HG03558 (cell line): ENCODE measurements around the gene PRKAR1B.
"Not testable (repeated sequence)": the region's sequence is repeated elsewhere in the genome, so short reads cannot be mapped to it uniquely, and the experiment has no call there.

Experiments used
- ATAC-seq: cut with Tn5 transposase; IDR thresholded peaks from one replicate; pipeline ENCODE4 v1.9.1; 2021; ENCODE audit warnings: moderate number of reproducible peaks; ENCODE audit not compliant: unreplicated experiment; ENCODE audit errors: extremely low read depth

PRKAR1B gene

DNA sequence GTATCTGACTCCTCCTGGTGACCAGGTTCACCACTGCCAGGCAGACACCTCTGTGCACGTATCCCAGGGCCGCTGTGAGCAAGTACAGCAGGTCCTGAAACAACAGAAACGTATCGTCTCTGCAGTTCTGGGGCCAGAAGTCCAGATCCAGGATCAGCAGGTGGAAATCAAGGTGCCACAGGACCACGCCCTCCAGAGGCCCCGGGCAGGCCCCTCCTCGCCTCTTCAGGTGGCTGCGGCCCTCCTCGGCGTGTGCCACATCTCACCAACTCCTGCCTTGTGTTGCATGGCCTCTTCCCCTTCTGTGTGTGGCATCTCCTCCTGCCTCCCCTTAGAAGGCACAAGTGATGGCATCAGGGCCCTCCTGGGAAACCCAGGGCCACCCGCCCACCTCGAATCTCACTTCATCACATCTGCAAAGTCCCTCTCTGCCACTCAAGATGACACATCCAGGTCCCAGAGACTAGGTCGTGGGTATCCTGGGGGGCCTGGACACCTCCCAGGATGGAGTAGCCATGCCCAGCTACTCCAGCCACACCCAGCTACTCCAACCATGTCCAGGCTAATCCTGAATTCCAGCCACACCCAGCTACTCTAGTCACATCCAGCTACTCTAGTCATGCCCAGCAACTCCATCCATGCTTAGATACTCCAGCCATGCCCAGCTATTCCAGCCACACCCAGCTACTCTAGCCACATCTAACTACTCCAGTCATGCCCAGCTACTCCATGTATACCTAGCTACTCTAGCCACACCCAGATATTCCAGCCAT is 53.2 kb downstream of the PRKAR1B start:
- ATAC-seq: no peak

DNA sequence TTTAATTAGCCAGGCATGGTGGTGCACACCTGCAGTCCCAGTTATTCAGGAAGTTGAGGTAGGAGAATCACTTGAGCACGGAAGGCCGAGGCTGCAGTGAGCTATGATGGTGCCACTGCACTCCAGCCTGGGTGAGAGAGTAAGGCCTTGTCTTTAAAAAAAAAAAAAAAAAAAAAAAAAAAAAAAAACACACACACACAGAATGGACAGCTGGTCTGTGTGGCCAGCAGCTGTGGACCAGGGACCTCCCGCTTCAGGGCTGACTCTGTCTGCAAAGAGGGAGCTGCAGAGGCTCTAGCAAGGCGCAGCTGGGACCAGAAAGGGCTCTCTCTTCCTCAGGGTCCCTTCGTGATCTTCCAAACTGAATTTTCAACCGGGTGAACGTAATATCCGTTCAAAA is 54.2 kb downstream of the PRKAR1B start:
- ATAC-seq: no peak

DNA sequence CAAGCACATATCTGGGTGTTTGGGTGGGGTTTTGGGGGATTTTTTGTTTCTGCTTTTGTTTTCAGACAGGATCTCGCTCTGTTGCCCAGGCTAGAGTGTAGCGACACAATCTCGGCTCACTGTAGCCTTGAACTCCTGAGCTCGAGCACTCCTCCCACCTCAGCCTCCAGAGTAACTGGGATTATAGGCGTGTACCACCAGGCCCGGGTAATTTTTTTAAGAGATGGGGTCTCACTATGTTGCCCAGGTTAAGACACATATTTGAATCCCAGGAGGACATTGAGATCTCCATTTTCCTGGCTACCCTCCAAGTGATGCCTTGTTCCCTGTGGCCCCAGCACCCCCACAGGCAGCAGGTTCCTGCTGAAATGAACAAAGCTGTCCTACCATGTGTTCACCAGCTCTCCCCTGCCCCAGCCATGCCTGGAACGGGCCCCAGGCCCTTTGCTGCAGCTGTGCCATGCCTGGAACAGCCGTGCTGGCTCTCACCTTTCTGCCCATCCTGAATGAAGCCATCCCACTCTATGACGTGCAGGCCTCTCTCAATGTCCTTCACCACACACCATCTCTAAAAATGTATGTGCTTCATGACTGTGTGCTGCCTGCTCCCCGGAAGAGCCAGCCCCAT is 55.6 kb downstream of the PRKAR1B start:
- ATAC-seq: no peak

DNA sequence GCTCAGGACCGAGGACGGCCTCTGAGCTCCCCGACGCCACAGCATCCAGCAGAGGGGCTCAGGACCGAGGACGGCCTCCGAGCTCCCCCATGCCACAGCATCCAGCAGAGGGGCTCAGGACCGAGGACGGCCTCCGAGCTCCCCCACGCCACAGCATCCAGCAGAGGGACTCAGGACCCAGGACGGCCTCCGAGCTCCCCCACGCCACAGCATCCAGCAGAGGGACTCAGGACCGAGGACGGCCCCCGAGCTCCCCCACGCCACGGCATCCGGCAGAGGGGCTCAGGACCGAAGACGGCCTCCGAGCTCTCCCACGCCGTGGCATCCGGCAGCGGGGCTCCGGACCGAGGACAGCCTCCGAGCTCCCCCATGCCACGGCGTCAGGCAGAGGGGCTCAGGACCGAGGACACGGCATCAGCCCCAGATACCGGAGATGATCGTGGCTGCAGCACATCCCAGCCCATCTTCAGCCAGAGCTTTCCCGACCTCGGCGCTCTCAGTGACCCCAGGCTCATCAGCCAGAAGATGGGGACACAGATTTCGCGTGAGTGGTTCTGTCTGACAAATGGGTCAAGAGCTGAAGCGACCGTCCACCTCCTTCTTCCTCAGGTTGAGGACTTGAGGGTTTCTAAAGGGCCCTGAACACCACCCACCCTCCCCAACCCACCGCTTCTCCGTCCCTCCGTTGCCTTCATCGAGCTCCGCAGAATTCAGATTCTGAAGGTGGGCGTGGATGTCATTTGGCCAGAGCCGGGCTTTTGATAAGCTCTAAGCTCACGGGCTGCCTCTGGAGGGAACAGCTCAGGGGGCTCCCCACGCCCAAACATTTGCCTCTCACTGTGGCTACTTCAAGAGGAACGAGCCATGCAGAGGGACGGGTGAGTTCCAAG is 56.3 kb downstream of the PRKAR1B start:
- ATAC-seq: no peak

DNA sequence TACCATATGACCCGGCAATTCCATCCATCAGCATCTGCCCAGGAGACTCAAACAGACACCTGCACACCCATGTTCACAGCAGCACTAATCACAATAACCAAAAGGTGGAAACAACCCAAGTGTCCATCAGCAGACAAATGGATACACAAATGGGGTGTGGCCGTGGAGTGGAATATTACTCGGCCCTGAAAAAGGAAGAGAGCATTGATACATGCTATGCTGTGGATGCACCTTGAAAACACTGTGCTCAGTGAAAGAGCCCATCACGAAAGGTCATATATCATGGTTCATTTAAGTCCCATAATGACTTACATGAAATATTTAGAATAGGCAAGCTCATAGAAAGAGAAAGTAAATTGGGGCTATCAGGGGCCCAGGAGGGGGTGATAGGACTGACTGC is 58.1 kb downstream of the PRKAR1B start:
- ATAC-seq: no peak

DNA sequence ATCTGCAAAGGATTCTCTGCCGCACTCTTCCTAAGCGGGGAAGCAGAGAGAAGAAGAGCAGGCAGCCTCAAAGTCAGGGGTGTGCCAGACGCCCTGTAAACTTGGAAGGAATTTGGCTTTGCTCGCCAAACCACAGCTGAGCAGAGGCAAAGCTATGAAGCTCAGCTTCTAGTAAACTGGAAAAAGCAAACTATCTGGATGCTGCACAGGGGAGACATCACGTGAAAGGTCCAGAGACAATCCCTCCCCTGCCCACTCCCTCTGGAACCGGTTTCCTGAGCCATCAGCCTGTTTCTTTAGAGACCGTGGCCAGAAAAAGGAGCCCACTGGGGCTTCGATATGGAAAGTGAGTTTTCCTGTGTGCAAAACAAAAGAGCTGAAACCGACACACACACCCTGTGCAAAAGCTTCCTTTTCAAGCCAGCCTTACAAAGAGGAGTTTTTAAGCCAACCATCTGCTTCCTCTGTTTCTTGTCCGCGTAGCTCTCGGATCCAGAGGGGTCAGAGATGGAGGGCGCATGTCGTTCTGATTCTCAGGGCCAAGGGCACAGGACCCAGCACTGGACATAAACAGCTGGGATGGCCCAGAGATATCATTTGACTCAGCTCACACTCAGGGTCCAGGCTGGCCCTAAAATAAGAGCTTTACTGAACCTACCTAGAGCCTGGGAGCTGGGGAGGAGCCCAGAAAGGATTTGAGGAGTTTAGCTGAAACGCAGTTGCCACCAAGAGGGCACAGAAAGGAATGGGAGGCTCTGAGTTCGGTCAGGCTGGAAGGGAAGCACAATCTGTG is 58.7 kb downstream of the PRKAR1B start:
- no peak for ATAC-seq

DNA sequence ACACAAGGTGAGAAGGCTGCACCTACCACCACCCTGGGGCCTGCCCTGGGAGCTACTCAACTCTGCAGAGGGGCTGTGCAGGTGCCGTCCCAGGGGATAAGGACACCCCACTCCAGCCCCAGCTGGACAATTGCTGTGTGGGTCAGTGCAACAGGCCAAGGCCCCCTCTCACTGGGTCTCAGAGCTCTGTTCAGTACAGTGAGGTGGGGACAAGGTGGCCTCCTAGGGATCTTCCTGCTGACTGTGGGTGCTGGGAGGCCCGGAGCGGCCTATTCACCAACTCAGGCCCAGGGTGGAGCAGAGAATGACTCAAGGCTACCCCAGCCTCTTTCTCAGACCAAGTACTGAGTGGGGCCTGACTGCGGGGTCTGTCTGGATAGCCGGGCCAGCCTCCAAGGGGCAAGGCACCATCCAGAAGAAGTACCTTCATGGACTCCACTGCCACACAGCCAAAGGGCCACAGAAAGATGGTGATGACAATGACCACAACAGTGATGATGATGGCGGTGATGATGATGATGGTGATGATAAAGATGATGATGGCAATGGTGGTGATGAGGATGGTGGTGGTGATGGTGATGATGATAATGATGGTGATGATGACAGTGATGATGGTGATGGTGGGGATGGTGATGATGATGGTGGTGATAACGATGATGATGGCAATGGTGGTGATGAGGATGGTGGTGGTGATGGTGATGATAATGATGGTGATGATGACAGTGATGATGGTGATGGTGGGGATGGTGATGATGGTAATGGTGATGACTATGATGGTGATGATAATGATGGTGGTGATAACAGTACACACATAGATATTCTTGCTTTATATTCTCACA is 60.4 kb downstream of the PRKAR1B start:
- ATAC-seq: no peak

DNA sequence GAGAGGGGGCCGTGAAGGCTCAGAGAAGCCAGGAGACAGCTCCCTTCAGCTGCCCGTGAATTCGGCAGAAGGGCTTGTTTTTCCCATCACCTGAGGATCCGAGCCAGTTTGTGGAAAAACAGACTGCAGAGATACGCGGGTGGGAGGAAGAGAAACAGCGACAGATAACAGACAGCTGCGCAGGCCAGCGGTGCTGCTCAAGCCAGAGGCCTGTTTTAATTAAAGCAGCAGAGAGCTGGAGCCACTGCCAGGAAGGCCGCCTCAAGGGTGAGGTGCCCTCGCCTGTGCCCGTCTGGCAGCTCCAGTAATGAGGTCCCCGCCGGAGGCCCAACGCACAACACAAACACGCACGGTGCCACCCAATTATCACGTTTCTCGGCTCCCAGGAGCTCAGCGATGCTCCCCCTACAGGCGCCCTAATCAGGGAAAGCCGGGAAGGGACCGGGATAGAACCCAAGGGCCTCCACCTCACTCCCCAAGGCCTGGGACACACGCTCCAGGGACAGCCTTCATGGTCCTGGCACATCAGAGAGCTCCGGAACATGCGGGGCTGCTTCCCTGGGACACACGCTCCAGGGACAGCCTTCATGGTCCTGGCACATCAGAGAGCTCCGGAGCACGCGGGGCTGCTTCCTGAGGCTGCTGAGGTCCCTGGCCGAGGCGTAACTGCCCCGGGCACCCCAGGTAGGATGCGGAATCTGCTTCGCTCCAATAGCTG is 61.2 kb downstream of the PRKAR1B start:
- ATAC-seq: no peak

DNA sequence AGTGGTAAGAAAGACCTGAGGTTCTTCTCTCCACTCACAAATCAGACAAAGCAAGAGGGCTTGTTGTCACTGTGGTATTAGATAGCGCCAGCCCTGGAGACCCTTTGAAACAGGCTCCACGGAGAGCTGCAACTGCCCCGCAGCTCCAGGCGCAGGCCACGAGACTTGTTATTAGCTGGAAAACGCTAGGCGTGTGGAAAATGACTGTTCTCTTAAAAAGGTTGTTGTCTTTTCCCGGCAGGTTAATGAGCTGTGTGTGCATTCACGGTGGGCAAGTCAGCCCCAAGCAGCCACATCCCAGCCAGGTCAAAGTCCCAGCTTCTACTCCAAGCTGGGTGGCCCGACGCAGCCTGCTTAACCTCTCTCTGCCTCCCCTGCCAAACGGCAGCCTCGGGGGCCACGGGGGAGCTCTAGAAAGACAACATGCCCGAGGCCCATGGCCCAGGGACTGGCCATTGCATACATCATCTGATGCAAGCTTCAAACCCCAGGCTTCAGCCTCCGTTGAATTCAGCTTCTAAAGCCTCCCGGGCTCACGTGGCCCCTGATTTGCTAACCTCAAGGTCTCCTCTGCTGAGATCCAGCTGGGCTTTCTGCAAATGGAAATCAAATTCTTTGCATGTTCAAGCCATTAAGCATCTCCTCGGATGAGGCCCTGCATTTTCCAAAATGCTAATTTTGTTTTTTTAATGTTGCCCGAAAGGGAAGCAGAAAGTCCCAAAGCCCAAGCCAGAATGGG is 61.9 kb downstream of the PRKAR1B start:
- no peak for ATAC-seq

DNA sequence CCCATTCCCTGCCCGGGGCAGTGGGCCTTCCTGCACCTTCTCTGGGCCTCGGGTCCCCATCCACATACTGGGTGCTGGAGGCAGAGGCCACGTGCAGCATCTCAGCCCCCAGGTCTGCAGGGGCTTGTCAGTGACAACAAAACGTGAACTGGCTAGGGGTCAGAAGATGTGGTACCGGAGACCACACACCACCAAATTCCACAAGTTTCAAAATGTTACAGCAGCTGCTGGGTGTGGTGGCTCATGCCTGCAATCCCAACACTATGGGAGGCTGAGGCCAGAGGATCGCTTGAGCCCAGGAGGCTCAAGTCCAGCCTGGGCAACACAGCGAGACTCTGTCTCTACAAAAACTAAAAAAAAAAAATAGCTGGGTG is 62.7 kb downstream of the PRKAR1B start:
- ATAC-seq: no peak

DNA sequence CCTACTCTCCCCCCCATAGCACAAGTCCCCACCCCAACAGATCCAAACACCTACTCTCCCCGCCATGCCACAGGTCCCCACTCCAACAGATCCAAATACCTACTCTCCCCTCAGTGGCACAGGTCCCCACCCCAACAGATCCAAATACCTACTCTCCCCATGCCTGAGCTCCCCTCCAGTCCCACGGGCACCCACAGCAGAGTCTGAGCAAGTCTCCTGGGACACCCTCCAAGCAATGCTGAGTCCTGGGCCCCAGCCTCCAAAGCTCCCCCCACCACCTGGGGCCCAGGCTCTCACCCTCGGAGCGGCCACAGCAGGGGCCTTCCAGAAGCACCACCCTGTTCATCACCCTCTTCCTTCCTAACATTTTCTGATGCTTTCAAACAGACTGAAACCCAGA is 64.5 kb downstream of the PRKAR1B start:
- ATAC-seq: no peak

DNA sequence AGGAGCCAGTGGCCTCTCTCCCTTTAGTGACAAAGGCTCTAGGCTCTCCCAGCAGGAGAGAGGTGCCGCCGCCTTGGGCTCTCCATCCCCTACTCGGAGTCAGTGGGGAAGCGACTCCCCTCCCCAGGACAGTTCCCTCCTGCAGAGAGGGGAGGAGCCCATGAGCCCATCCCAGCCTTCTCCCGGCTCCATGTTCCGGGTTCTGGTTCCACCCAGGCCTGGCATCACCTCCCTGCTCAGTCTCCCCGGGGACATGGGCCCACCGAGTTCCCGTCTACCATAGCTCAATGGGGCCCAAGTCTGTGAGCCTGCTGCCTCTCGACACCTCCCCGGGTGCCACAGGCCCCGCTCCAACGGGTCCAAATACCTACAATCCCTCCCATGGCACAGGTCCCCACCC is 67.1 kb downstream of the PRKAR1B start:
- ATAC-seq: no peak

DNA sequence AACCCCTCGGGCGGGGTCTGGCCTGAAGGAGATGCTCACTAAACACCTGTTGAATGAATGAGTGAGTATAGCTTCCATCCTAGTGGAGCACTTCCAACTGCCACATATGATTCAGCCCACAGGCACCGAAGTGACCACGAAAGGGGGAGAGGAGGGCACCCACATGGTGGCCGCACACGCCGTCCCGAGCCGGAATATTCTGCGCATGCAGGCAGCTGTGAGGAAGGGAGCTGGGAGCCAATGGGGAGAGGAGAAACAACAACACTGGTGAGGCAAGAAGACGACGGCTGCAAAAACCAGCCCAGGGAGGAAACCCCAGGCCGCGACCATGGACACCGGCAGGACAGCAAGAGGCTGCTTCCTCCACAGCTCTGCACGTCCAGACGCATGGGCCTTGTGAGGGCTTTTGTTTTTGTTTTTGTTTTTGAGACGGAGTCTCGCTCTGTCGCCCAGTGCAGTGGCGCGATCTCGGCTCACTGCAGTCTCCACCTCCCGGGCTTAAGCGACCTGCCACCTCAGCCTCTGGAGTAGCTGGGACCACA is 67.7 kb downstream of the PRKAR1B start:
- ATAC-seq: no peak

DNA sequence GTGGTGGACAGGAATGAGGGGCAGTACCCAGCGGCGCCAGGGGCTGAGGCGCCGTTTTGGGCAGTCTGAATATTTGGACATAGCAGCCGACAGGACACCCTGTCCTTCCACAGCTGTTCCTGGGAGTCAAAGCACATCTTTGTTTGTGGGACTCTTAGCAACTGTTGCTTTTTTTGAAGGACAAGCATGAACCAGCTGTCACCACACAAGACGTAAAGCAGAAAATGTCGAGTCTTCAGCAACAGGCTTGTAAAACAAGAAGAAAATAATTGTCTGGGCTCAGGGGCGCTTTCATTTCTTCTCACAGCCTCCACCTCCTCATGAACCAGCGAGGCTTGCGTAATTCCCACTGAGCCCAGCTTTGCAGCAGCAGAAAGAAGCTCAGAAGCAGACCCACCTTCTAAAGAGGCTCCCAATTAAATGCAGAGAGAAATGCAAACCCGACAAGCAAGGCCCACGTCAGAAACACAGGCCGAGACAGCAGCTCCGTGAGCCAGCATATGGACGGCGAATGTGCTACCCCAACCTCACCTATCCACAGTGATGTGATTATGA is 69.4 kb downstream of the PRKAR1B start:
- ATAC-seq: no peak

DNA sequence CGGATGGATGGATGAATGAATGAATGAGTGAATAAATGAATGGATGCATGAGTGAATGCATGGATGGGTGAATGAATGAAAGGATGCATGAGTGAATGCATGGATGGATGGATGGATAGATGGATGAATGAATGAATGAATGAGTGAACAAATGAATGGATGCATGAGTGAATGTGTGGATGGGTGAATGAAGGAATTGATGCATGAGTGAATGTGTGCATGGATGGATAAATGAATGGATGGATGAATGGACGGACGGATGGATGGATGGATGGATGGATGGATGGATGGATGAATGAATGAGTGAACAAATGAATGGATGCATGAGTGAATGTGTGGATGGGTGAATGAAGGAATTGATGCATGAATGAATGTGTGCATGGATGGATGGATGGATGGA is 70.1 kb downstream of the PRKAR1B start:
- not testable (repeated sequence) for ATAC-seq

DNA sequence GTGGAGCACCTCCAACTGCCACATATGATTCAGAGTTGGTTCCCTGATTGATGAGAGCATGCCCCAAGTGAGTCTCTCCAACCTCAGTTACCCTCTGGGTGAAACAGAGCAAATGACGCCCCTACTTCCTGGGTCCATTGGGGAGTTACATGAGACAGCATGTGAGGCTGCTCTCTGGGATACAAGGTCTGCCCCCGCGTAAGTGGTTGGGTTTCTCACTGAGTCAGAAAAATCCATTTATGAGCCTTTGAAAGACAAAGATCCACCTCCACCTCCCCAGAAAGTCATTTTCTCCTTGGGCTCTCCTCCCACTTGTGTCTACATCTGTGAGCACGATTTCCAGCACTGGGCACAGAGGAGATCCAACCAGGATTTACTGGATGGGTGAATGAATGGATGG is 71.3 kb downstream of the PRKAR1B start:
- no peak for ATAC-seq

DNA sequence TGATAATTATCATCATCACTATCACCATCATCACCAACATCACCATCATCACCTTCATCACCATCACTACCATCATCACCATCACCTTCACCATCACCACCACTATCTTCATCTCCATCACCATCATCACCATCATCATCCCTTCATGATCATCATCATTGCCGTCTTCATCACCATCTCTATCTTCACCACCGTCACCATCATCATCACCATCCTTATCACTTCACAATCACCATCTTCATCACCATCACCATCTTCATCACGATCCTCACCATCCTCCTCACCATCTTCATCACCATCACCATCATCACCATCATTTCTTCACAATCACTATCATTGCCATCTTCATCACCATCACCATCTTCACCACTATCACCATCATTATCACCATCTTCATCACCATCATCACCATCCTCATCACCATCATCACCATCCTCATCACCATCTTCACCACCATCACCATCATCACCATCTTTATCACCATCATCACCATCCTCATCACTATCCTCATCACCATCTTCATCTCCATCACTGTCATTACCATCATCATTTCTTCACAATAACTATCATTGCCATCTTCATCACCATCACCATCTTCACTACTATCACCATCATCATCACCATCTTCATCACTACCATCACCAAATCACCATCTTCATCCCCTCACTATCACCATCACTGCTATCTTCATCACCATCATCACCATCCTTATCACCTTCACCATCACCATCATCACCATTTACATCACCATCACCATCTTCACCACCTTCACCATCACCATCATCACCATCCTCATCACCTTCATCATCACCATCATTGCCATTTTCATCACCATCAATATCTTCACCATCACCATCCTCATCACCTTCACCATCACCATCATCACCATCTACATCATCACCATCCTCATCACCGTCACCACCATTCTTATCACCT is 73.0 kb downstream of the PRKAR1B start:
- no peak for ATAC-seq
